WTC11 (cell line): ENCODE data around the gene LIMA1.

Experiments used
- ARID4B ChIP-seq: sonication (generic); formaldehyde crosslinking; IDR thresholded peaks from 2 replicates; pipeline ENCODE4 v1.8.0; 2023; ENCODE audit warnings: missing genetic modification reagents, mild to moderate bottlenecking, borderline replicate concordance
- CBFB ChIP-seq: sonication (generic); formaldehyde crosslinking; IDR thresholded peaks from 2 replicates; pipeline ENCODE4 v1.8.1; 2022; ENCODE audit warnings: mild to moderate bottlenecking, low read depth, missing genetic modification reagents
- NFATC4 ChIP-seq: fragments of 250-450 bp; sonication (Bioruptor Pico); IDR thresholded peaks from 2 replicates; pipeline ENCODE4 v1.9.0; 2021; ENCODE audit warnings: mild to moderate bottlenecking
- TF ChIP-seq, protein P1 (sequence below): fragments of 200-600 bp; IDR thresholded peaks from 2 replicates; pipeline ENCODE4 v1.8.0; 2022; ENCODE audit warnings: antibody characterized with exemption
- TF ChIP-seq, protein P2 (sequence below): sonication (generic); formaldehyde crosslinking; IDR thresholded peaks from 2 replicates; pipeline ENCODE4 v1.8.1; 2023; ENCODE audit warnings: mild to moderate bottlenecking, missing genetic modification reagents, moderate library complexity
- TF ChIP-seq, protein P3 (sequence below): sonication (generic); formaldehyde crosslinking; IDR thresholded peaks from 2 replicates; pipeline ENCODE4 v1.8.1; 2023; ENCODE audit warnings: mild to moderate bottlenecking, missing genetic modification reagents
- TF ChIP-seq, protein P4 (sequence below): sonication (generic); formaldehyde crosslinking; IDR thresholded peaks from 2 replicates; pipeline ENCODE4 v1.8.0; 2022; ENCODE audit warnings: mild to moderate bottlenecking, missing genetic modification reagents

DNA sequence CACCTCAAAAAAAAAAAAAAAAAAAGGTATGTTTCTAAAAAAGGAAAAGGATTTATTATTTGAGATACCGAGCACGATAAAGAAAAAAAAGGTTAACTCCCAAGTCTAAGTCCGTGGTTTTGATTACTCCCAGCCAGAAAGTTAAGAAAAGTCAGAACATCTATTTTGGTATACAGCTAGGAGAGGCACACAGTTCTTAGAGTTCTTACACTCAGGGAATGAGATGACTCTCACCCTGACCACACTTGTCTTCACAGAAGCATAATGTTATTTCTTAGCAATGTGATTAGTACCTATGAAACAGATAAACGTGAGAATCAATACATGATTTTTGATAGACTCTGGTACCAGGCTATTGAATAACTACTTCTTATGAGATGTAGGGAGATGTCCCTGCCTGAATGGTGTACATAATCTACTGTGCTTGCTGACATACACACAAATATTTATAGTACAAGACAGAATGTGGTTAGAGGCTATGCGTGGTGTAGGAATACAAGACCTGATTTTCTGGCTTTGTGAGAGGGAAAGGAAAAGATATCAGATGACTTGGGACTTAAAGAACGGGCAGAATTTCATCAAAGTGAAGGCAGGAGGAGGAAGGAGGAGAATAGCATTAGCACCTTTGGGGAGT lies 31.6 kb downstream of the LIMA1 start:
- TF ChIP-seq, protein P1, sequence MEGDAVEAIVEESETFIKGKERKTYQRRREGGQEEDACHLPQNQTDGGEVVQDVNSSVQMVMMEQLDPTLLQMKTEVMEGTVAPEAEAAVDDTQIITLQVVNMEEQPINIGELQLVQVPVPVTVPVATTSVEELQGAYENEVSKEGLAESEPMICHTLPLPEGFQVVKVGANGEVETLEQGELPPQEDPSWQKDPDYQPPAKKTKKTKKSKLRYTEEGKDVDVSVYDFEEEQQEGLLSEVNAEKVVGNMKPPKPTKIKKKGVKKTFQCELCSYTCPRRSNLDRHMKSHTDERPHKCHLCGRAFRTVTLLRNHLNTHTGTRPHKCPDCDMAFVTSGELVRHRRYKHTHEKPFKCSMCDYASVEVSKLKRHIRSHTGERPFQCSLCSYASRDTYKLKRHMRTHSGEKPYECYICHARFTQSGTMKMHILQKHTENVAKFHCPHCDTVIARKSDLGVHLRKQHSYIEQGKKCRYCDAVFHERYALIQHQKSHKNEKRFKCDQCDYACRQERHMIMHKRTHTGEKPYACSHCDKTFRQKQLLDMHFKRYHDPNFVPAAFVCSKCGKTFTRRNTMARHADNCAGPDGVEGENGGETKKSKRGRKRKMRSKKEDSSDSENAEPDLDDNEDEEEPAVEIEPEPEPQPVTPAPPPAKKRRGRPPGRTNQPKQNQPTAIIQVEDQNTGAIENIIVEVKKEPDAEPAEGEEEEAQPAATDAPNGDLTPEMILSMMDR = no peak
- TF ChIP-seq ARID4B (CRISPR knock-in tag) (no peak), NFATC4 (CRISPR knock-in tag) (no peak), CBFB (no peak)
- TF ChIP-seq, protein P2, sequence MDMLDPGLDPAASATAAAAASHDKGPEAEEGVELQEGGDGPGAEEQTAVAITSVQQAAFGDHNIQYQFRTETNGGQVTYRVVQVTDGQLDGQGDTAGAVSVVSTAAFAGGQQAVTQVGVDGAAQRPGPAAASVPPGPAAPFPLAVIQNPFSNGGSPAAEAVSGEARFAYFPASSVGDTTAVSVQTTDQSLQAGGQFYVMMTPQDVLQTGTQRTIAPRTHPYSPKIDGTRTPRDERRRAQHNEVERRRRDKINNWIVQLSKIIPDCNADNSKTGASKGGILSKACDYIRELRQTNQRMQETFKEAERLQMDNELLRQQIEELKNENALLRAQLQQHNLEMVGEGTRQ (CRISPR knock-in tag) = no peak
- TF ChIP-seq, protein P3, sequence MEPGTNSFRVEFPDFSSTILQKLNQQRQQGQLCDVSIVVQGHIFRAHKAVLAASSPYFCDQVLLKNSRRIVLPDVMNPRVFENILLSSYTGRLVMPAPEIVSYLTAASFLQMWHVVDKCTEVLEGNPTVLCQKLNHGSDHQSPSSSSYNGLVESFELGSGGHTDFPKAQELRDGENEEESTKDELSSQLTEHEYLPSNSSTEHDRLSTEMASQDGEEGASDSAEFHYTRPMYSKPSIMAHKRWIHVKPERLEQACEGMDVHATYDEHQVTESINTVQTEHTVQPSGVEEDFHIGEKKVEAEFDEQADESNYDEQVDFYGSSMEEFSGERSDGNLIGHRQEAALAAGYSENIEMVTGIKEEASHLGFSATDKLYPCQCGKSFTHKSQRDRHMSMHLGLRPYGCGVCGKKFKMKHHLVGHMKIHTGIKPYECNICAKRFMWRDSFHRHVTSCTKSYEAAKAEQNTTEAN (CRISPR knock-in tag) = no peak
- TF ChIP-seq, protein P4, sequence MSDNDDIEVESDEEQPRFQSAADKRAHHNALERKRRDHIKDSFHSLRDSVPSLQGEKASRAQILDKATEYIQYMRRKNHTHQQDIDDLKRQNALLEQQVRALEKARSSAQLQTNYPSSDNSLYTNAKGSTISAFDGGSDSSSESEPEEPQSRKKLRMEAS (CRISPR knock-in tag) = no peak
